DMS 273 treated with DMSO at 0.1 percent for 48 hours (cell line): Measurements from ENCODE around the gene BCAR3.

Experiments used
- DNase-seq: peaks from one replicate; lab custom pipeline; 2025; lab: John Stamatoyannopoulos, UW

BCAR3 gene

GRCh38 chr1:93636712-93637111 lies 44.9 kb downstream of the BCAR3 start:
- DNase-seq = no peak

GRCh38 chr1:93635614-93636543 lies 45.8 kb downstream of the BCAR3 start:
- no peak for DNase-seq

- no peak for DNase-seq
Measured at GRCh38 chr1:93633313-93633712, 48.3 kb downstream of the BCAR3 start.

GRCh38 chr1:93631626-93632365 lies 49.8 kb downstream of the BCAR3 start:
- no peak for DNase-seq

- DNase-seq = no peak
Measured at GRCh38 chr1:93630168-93630567, 51.5 kb downstream of the BCAR3 start.

GRCh38 chr1:93629101-93630059 lies 52.3 kb downstream of the BCAR3 start:
- DNase-seq = peak; percentile 35

GRCh38 chr1:93628681-93629080 lies 53.0 kb downstream of the BCAR3 start:
- DNase-seq = no peak

- peak; percentile 76 for DNase-seq
Measured at GRCh38 chr1:93625582-93626327, 55.9 kb downstream of the BCAR3 start.

GRCh38 chr1:93623875-93624274 lies 57.8 kb downstream of the BCAR3 start:
- no peak for DNase-seq

- no peak for DNase-seq
Measured at GRCh38 chr1:93623436-93623835, 58.2 kb downstream of the BCAR3 start.

- no peak for DNase-seq
Measured at GRCh38 chr1:93621246-93621645, 60.4 kb downstream of the BCAR3 start.

GRCh38 chr1:93620841-93621210 lies 60.8 kb downstream of the BCAR3 start:
- no peak for DNase-seq

GRCh38 chr1:93620172-93620840 lies 61.3 kb downstream of the BCAR3 start:
- no peak for DNase-seq

GRCh38 chr1:93619507-93620171 lies 62.0 kb downstream of the BCAR3 start:
- DNase-seq = no peak

- DNase-seq = no peak
Measured at GRCh38 chr1:93617670-93618499, 63.8 kb downstream of the BCAR3 start.

GRCh38 chr1:93616996-93617669 lies 64.5 kb downstream of the BCAR3 start:
- peak; percentile 36 for DNase-seq

- DNase-seq = no peak
Measured at GRCh38 chr1:93616221-93616995, 65.2 kb downstream of the BCAR3 start.
